HFFc6 (cell line): ENCODE data around the gene UMPS. TPM values are rescaled to one million over a fixed set of nuclear protein-coding genes. Genes with fewer than 3 reads are reported as not detected.

Experiments used
- DNase-seq: peaks from one replicate; pipeline ENCODE4 v3.0.0-alpha.2; 2018
- H3K27ac Mint-ChIP-seq: 2 replicates; pipeline ENCODE4 v1.8.0; 2020; ENCODE audit warnings: mild to moderate bottlenecking, mixed read lengths
- H3K27me3 Mint-ChIP-seq: 2 replicates; pipeline ENCODE4 v1.8.0; 2021; ENCODE audit warnings: mild to moderate bottlenecking, moderate library complexity, mixed read lengths; ENCODE audit not compliant: insufficient read depth
- H3K36me3 Mint-ChIP-seq: 2 replicates; pipeline ENCODE4 v1.8.0; 2021; ENCODE audit warnings: low read depth, mixed read lengths
- H3K4me1 Mint-ChIP-seq: 2 replicates; pipeline ENCODE4 v1.8.0; 2020; ENCODE audit warnings: low read depth, mixed read lengths
- H3K4me3 Mint-ChIP-seq: 2 replicates; pipeline ENCODE4 v1.8.0; 2020; ENCODE audit warnings: mild to moderate bottlenecking, moderate library complexity, mixed read lengths
- H3K9me3 Mint-ChIP-seq: 2 replicates; pipeline ENCODE4 v1.8.0; 2020; ENCODE audit warnings: mild to moderate bottlenecking, mixed read lengths
- total RNA-seq, 6 experiments: library from RNA; stranded (reverse); fragmentation: NEBNext Ultra II Directional; extraction: Animal tissue kit (Norgen Biotek cat#: 25700); gene quantifications; 2 replicates in 1 of 6; 3 replicates in 5 of 6; pipeline ENCODE4 v1.2.3, GENCODE V29; 2021
- TF ChIP-seq, protein P1 (sequence below): fragments of 200-600 bp; sonication (generic); IDR thresholded peaks from 2 replicates; pipeline ENCODE4 v1.5.0; 2021; ENCODE audit warnings: antibody characterized with exemption, mild to moderate bottlenecking

The UMPS gene
- total RNA-seq, 6 experiments from 2014 or later: 25.2 to 39.6 (median 28.4) TPM

DNA sequence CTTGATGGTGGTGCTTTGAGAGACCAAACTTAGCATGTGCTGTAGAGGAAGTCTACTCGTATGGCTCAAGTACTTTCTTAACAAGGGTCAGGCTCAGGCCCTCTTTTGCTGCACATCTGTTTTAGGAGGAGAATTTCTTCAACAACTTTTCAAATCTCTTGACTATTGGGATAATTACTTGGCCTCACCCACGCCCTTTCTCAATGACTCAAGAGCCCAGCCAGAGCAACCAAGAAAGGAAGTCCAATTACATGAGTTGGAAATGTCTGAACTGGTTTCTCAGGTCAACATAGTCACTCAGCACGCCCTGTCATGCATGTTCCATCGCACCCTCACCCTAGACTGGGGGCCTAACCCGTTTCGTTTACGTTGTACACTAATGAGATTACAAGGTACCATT, 44.8 kb upstream of the UMPS start:
- Mint-ChIP-seq H3K27ac (no peak overlapping the region), H3K4me1 (peaks cover 28% of the 10 kb centered on the region), H3K27me3 (peaks cover 15% of the 10 kb centered on the region), H3K4me3 (no peak overlapping the region), H3K9me3 (no peaks in the 10 kb centered on the region), H3K36me3 (no peaks in the 10 kb centered on the region)
- TF ChIP-seq, protein P1, sequence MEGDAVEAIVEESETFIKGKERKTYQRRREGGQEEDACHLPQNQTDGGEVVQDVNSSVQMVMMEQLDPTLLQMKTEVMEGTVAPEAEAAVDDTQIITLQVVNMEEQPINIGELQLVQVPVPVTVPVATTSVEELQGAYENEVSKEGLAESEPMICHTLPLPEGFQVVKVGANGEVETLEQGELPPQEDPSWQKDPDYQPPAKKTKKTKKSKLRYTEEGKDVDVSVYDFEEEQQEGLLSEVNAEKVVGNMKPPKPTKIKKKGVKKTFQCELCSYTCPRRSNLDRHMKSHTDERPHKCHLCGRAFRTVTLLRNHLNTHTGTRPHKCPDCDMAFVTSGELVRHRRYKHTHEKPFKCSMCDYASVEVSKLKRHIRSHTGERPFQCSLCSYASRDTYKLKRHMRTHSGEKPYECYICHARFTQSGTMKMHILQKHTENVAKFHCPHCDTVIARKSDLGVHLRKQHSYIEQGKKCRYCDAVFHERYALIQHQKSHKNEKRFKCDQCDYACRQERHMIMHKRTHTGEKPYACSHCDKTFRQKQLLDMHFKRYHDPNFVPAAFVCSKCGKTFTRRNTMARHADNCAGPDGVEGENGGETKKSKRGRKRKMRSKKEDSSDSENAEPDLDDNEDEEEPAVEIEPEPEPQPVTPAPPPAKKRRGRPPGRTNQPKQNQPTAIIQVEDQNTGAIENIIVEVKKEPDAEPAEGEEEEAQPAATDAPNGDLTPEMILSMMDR: no peak
- no peak for DNase-seq

GRCh38 chr3:124686028-124686670, 44.1 kb upstream of the UMPS start:
- Mint-ChIP-seq H3K4me3 (no peak overlapping the region), H3K27me3 (peaks cover 9% of the 10 kb centered on the region), H3K36me3 (no peaks in the 10 kb centered on the region), H3K9me3 (no peaks in the 10 kb centered on the region), H3K27ac (no peak overlapping the region), H3K4me1 (peaks cover 28% of the 10 kb centered on the region)
- no peak for DNase-seq
- TF ChIP-seq, protein P1: no peak

GRCh38 chr3:124688581-124689454, 41.4 kb upstream of the UMPS start:
- Mint-ChIP-seq H3K9me3 (no peaks in the 10 kb centered on the region), H3K36me3 (no peaks in the 10 kb centered on the region), H3K4me1 (peaks cover 28% of the 10 kb centered on the region), H3K27me3 (peaks cover 18% of the 10 kb centered on the region), H3K4me3 (no peak overlapping the region), H3K27ac (no peak overlapping the region)
- DNase-seq: peak; percentile 70
- TF ChIP-seq, protein P1: peak; percentile 94

DNA sequence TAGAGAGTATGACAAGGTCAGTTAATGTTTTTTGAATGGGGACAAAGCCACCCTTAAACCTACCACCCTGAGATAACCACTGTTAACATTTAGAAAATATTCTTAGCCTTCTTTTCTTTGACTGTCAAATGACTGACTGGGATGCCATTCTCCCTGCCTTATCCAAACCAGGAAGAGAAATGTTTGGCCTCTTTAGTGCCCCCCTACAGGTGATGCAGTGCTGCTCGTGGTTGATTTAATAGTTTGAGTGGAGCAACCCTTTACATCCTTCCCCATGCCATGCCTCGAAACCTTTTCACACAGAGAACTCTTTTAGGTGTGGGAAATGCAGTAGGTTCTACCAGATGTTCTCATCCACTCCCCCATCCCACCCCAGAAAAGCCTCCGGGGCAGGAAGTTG, 38.7 kb upstream of the UMPS start:
- H3K27me3 Mint-ChIP-seq: peaks cover 23% of the 10 kb centered on the region
- no peak overlapping the region for H3K4me3 Mint-ChIP-seq
- no peaks in the 10 kb centered on the region for H3K9me3 Mint-ChIP-seq
- TF ChIP-seq, protein P1: no peak
- H3K27ac Mint-ChIP-seq: no peak overlapping the region
- DNase-seq: no peak
- H3K4me1 Mint-ChIP-seq: peaks cover 6% of the 10 kb centered on the region; the same call in 1 of the 2 replicates
- no peaks in the 10 kb centered on the region for H3K36me3 Mint-ChIP-seq

DNA sequence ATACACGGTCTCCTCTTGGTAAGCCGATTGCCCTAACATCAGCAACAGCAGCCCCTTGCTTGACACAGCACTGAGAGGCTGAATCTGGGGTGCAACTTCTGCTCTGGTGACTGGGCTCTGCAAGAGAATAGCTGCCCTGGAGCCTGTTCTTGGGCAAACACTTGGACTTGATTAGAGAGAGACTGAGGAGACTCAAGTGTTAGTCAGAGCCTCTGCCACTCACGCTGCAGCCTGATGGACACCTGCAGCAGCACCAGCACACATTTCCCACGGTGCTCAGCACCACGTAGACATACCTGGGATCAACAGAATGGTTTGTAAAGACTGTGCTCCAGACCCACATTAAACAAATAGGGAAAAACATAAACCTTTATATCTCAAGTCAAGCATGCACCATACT, 35.8 kb upstream of the UMPS start:
- Mint-ChIP-seq H3K27me3 (peaks cover 21% of the 10 kb centered on the region), H3K36me3 (no peaks in the 10 kb centered on the region), H3K4me3 (no peak overlapping the region), H3K4me1 (no peaks in the 10 kb centered on the region), H3K27ac (no peak overlapping the region), H3K9me3 (no peaks in the 10 kb centered on the region)
- DNase-seq: no peak
- TF ChIP-seq, protein P1: no peak
